Measurements from ENCODE around the gene CTBP1. TPM values are rescaled to one million over a fixed set of nuclear protein-coding genes. Genes with fewer than 3 reads are reported as not detected.
A peak's percentile ranks its signal among the peaks of the same experiment; 100 is the strongest.

Gene CTBP1
- total and polyA plus RNA-seq, 9 of the 15 experiments (the other 6 are each of a cell fraction or from before 2014, with no cell fraction given), result 14.5 to 162 (median 68.2) TPM

GRCh38 chr4:1170156-1170975, 78.6 kb downstream of the CTBP1 start:
- no peaks in the 10 kb centered on the region for H3K9me3 ChIP-seq (replicated peaks; ENCODE audit: control insufficient read depth, insufficient read depth, low read depth, low read length)
- H3K36me3 ChIP-seq (ENCODE audit: control insufficient read depth, insufficient read depth, low read length), result no peaks in the 10 kb centered on the region
- DNase-seq (ENCODE audit: extremely low read depth in 1 of 4, low spot score in 3 of 4) (no peak), ATAC-seq (no peak), FAIRE-seq (no peak)
- no peak overlapping the region for H3K4me3 ChIP-seq
- no TSS peak for BruUV-seq (replicated peaks)
- H4K20me1 ChIP-seq (replicated peaks; ENCODE audit: control insufficient read depth, insufficient read depth, low read length), result no peaks in the 10 kb centered on the region
- intact Hi-C loops (cut with micrococcal nuclease) (no loop called here), in situ Hi-C loops (cut with MboI) (no loop called here)
- no peak overlapping the region for H3K4me2 ChIP-seq (ENCODE audit: insufficient read depth, low read length)
- ChIA-PET CTCF (ENCODE audit: low intra/inter-chr PET ratio) (no interaction called here), POLR2A (interaction anchor here (0.6 kb wide), 1 partner anchor 9 kb away, joined by 3 read pairs; no protein-coding TSS in a partner anchor)
- no peaks in the 10 kb centered on the region for H3K79me2 ChIP-seq (ENCODE audit: control insufficient read depth, insufficient read depth, low read length)
- WGBS (ENCODE audit: insufficient coverage, low coverage, missing lambda C conversion rate), result 67% methylated on average over 27 of the region's 37 CpGs
- no peak overlapping the region for H2AFZ ChIP-seq (ENCODE audit: low read depth, low read length)
- TF ChIP-seq ZBTB33 (CRISPR knock-in tag; IDR thresholded peaks at IDR 0.05) (peak; percentile 85; the same call in 1 of the 2 replicates), POLR2H (tag; IDR thresholded peaks at IDR 0.05; ENCODE audit: low read depth) (no peak), ZEB2 (IDR thresholded peaks at IDR 0.05) (no peak)
- no peak overlapping the region for H3K9ac ChIP-seq (ENCODE audit: insufficient read depth in 1 of 2, low read depth in 2 of 2, low read length in 2 of 2)
- H3K4me1 ChIP-seq (replicated peaks in 1 of 2; ENCODE audit: control insufficient read depth in 2 of 2, insufficient read depth in 2 of 2, low read length in 2 of 2), result peaks cover 5 to 61% of the 10 kb centered on the region in 2 experiments; a peak in 2 of 5 replicates
- H3K9me1 ChIP-seq (ENCODE audit: control insufficient read depth, insufficient read depth, low read length), result no peaks in the 10 kb centered on the region
- no peak overlapping the region for H3K27ac ChIP-seq (ENCODE audit: extremely low read depth, low read depth, low read length)
- no peaks in the 10 kb centered on the region; a peak in 1 of 5 replicates for H3K27me3 ChIP-seq (ENCODE audit: control insufficient read depth in 2 of 2, insufficient read depth in 2 of 2, low read length in 2 of 2)

Measured in K562 (cell line).